HL-60 (cell line): ENCODE measurements around the gene MBNL1.
A peak's percentile ranks its signal among the peaks of the same experiment; 100 is the strongest.

Source experiments
- DNase-seq, 2 experiments: peaks; one replicate each; pipeline ENCODE4 v3.0.0-alpha.2; 2010 to 2020; ENCODE audit warnings: low read depth in 1 of 2, low spot score in 1 of 2
- H3K27ac ChIP-seq: fragments of 250-450 bp; sonication (Bioruptor Pico); replicated peaks from 2 replicates; pipeline ENCODE4 v1.5.1; 2020; ENCODE audit warnings: mild to moderate bottlenecking, moderate library complexity
- H3K27me3 ChIP-seq: fragments of 250-450 bp; sonication (Bioruptor Pico); 2 replicates; pipeline ENCODE4 v1.5.1; 2021; ENCODE audit warnings: mild to moderate bottlenecking, moderate library complexity; ENCODE audit not compliant: insufficient read depth, poor library complexity, severe bottlenecking
- H3K4me3 ChIP-seq: replicated peaks from 2 replicates; pipeline ENCODE4 v1.5.1; 2011; ENCODE audit warnings: mild to moderate bottlenecking, control low read depth, low read length; ENCODE audit not compliant: insufficient read depth
- CTCF ChIP-seq: IDR thresholded peaks from one replicate; pipeline ENCODE4 v1.5.1; 2011; ENCODE audit warnings: low read length, control low read depth, inconsistent platforms; ENCODE audit not compliant: insufficient read depth
- GABPA ChIP-seq: IDR thresholded peaks from 2 replicates; pipeline ENCODE4 v1.6.1; 2012; ENCODE audit warnings: low read depth
- POLR2AphosphoS5 ChIP-seq: IDR thresholded peaks from 2 replicates; pipeline ENCODE4 v1.6.1; 2012; ENCODE audit warnings: low read depth
- REST ChIP-seq: IDR thresholded peaks from 2 replicates; pipeline ENCODE4 v1.6.1; 2012; ENCODE audit warnings: low read depth; ENCODE audit not compliant: insufficient replicate concordance
- SPI1 ChIP-seq: IDR thresholded peaks from 2 replicates; pipeline ENCODE4 v1.6.1; 2012; ENCODE audit warnings: low read depth, mild to moderate bottlenecking, borderline replicate concordance
- long read RNA-seq: library from polyadenylated mRNA; unstranded; transcript quantifications from one replicate; pipeline ENCODE4 v2.0.0, GENCODE V29; 2020

MBNL1 gene
- long read RNA-seq, full-length matches to known transcripts: 72 of 229 reads
- long read RNA-seq, partial matches to known transcripts: 51 of 229 reads
- long read RNA-seq, other reads (novel, unspliced or antisense): 106 of 229 reads

GRCh38 chr3:152268555-152269055 is at the start of gene MBNL1:
Gene MBNL1, plus strand, starts transcription at chr3:152268929. Its CDS starts 31,265 bp downstream, at chr3:152300194.
- TF ChIP-seq POLR2AphosphoS5 (peak; percentile 92), REST (peak; percentile 65), GABPA (no peak), SPI1 (no peak), CTCF (no peak)
- peak; percentile 81 to 87 for DNase-seq
- Histone ChIP-seq H3K27me3 (no peaks in the 10 kb centered on the region), H3K4me3 (peak within 1 kb of the TSS; percentile 74), H3K27ac (peak within 1 kb of the TSS; percentile 97)

- H3K27me3 ChIP-seq: no peaks in the 10 kb centered on the region
- no peak for DNase-seq
- TF ChIP-seq CTCF: no peak
- TF ChIP-seq GABPA: no peak
- no peak for TF ChIP-seq SPI1
- no peak for TF ChIP-seq POLR2AphosphoS5
- TF ChIP-seq REST: no peak
- H3K27ac ChIP-seq: no peak overlapping the region
- H3K4me3 ChIP-seq: no peak overlapping the region
Observed at GRCh38 chr3:152219216-152219615, 49.5 kb upstream of the MBNL1 start.

GRCh38 chr3:152219769-152220255 is 48.9 kb upstream of the MBNL1 start:
- Histone ChIP-seq H3K4me3 (no peak overlapping the region), H3K27ac (no peak overlapping the region), H3K27me3 (no peaks in the 10 kb centered on the region)
- DNase-seq: no peak
- no peak for TF ChIP-seq REST
- TF ChIP-seq GABPA: no peak
- no peak for TF ChIP-seq SPI1
- TF ChIP-seq CTCF: no peak
- no peak for TF ChIP-seq POLR2AphosphoS5
